Type B pancreatic cell (in vitro differentiated cells): Measurements from ENCODE around the gene DYRK1A. TPM values are rescaled to one million over a fixed set of nuclear protein-coding genes. Genes with fewer than 3 reads are reported as not detected.

Experiments
- DNase-seq: peaks from one replicate; pipeline ENCODE4 v3.0.0; 2021; ENCODE audit warnings: mixed read lengths; ENCODE audit not compliant: unreplicated experiment; ENCODE audit errors: extremely low spot score
- H3K27ac Mint-ChIP-seq: 2 replicates; pipeline ENCODE4 v1.8.0; 2021; ENCODE audit warnings: mild to moderate bottlenecking, mixed read lengths
- H3K27me3 Mint-ChIP-seq: 2 replicates; pipeline ENCODE4 v1.8.0; 2021; ENCODE audit warnings: mixed read lengths
- H3K36me3 Mint-ChIP-seq: 2 replicates; pipeline ENCODE4 v1.8.0; 2021; ENCODE audit warnings: mixed read lengths
- H3K4me1 Mint-ChIP-seq: one replicate; pipeline ENCODE4 v1.8.0; 2021; ENCODE audit warnings: mixed read lengths; ENCODE audit not compliant: unreplicated experiment
- H3K4me3 Mint-ChIP-seq: 2 replicates; pipeline ENCODE4 v1.8.0; 2021; ENCODE audit warnings: mild to moderate bottlenecking, mixed read lengths
- H3K9me3 Mint-ChIP-seq: 2 replicates; pipeline ENCODE4 v1.8.0; 2021; ENCODE audit warnings: mixed read lengths
- total RNA-seq: library from RNA; stranded (reverse); gene quantifications from 2 replicates; pipeline ENCODE4 v1.2.1, GENCODE V29; 2021; ENCODE audit warnings: low replicate concordance
- TF ChIP-seq, protein P1 (sequence below): fragments of 200-600 bp; sonication (generic); conservative IDR thresholded peaks from 2 replicates; pipeline ENCODE4 v1.5.0; 2021; ENCODE audit warnings: antibody characterized with exemption, mild to moderate bottlenecking

DYRK1A gene
- total RNA-seq, 1 donor from 2014 or later: 70.6 TPM

DNA sequence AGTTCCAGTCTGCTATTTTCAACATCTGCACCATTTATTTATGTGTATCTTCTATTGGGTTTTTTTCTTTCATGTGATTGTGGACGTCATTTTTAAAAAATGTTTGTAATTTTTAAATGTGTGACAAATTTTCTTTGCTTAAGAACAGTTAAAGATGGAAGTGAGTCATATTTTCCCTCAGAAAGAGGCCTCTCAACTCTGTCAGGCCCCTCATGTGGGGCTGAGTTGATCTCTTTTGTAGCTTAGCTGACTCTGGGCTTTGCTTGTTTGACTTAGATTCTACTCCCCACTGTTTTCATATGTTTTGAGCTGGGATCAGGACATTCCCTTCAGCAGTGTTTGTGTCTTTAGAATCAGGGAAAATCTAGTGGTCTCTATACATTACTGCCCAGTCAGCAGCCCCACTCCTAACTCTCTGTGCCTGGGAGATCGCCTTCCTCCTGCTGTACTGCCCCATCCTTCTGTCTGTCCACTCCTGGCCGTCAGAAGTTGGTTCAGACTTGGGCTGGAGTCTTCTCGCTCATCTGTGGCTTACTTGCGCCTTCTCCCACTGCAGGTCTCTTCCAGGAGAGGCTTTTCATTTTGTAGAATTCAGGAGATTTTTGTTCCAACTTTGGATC is 137.4 kb downstream of the DYRK1A start:
- peaks cover 4% of the 10 kb centered on the region for H3K4me1 Mint-ChIP-seq
- H3K9me3 Mint-ChIP-seq: peaks cover 13% of the 10 kb centered on the region
- H3K27ac Mint-ChIP-seq: no peak overlapping the region
- no peak overlapping the region for H3K4me3 Mint-ChIP-seq
- TF ChIP-seq, protein P1, sequence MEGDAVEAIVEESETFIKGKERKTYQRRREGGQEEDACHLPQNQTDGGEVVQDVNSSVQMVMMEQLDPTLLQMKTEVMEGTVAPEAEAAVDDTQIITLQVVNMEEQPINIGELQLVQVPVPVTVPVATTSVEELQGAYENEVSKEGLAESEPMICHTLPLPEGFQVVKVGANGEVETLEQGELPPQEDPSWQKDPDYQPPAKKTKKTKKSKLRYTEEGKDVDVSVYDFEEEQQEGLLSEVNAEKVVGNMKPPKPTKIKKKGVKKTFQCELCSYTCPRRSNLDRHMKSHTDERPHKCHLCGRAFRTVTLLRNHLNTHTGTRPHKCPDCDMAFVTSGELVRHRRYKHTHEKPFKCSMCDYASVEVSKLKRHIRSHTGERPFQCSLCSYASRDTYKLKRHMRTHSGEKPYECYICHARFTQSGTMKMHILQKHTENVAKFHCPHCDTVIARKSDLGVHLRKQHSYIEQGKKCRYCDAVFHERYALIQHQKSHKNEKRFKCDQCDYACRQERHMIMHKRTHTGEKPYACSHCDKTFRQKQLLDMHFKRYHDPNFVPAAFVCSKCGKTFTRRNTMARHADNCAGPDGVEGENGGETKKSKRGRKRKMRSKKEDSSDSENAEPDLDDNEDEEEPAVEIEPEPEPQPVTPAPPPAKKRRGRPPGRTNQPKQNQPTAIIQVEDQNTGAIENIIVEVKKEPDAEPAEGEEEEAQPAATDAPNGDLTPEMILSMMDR: no peak
- no peaks in the 10 kb centered on the region for H3K27me3 Mint-ChIP-seq
- peaks cover 49% of the 10 kb centered on the region for H3K36me3 Mint-ChIP-seq
- DNase-seq: no peak

DNA sequence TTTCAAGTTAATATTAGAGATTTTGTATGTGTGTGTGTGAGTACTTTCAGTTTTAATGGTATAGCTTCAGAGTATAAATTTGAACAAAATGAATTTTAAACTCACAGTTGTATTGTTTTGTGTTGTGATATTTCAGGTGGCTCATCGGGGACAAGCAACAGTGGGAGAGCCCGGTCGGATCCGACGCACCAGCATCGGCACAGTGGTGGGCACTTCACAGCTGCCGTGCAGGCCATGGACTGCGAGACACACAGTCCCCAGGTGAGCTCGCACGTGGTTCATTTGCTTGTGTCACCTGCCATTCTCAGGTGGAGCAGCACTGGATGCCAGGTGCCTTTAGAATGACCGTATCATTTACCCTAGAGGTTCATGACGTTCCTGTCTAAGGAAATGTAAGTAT is 139.4 kb downstream of the DYRK1A start:
- Mint-ChIP-seq H3K36me3 (peaks cover 52% of the 10 kb centered on the region), H3K27me3 (no peaks in the 10 kb centered on the region), H3K9me3 (peaks cover 13% of the 10 kb centered on the region), H3K27ac (no peak overlapping the region), H3K4me3 (no peak overlapping the region), H3K4me1 (peaks cover 4% of the 10 kb centered on the region)
- no peak for DNase-seq
- TF ChIP-seq, protein P1: no peak

- Mint-ChIP-seq H3K36me3 (peaks cover 55% of the 10 kb centered on the region), H3K27ac (no peak overlapping the region), H3K9me3 (peaks cover 6% of the 10 kb centered on the region), H3K4me3 (no peak overlapping the region), H3K4me1 (peaks cover 8% of the 10 kb centered on the region), H3K27me3 (no peaks in the 10 kb centered on the region)
- no peak for DNase-seq
- TF ChIP-seq, protein P1: no peak
These were observed 141.1 kb downstream of the DYRK1A start for GRCh38 chr21:37507716-37508115.

GRCh38 chr21:37508341-37508740 is 141.8 kb downstream of the DYRK1A start:
- DNase-seq: no peak
- TF ChIP-seq, protein P1: no peak
- Mint-ChIP-seq H3K4me3 (no peak overlapping the region), H3K27me3 (no peaks in the 10 kb centered on the region), H3K4me1 (peaks cover 8% of the 10 kb centered on the region), H3K27ac (no peak overlapping the region), H3K36me3 (peaks cover 53% of the 10 kb centered on the region), H3K9me3 (no peaks in the 10 kb centered on the region)

GRCh38 chr21:37509802-37510393 is 143.3 kb downstream of the DYRK1A start:
- no peaks in the 10 kb centered on the region for H3K9me3 Mint-ChIP-seq
- H3K4me1 Mint-ChIP-seq: peaks cover 13% of the 10 kb centered on the region
- DNase-seq: no peak
- TF ChIP-seq, protein P1: no peak
- H3K27ac Mint-ChIP-seq: no peak overlapping the region
- H3K36me3 Mint-ChIP-seq: peaks cover 49% of the 10 kb centered on the region
- no peaks in the 10 kb centered on the region for H3K27me3 Mint-ChIP-seq
- no peak overlapping the region for H3K4me3 Mint-ChIP-seq
